NCI-H524 treated with DMSO at 0.1 percent for 48 hours (cell line): ENCODE data around the gene SMAD4.
"Not testable (repeated sequence)": the region's sequence is repeated elsewhere in the genome, so short reads cannot be mapped to it uniquely, and the experiment has no call there.

Source experiments
- DNase-seq: peaks from one replicate; lab custom pipeline; 2025; lab: John Stamatoyannopoulos, UW

Gene SMAD4

GRCh38 chr18:51111633-51112355 is 81.8 kb downstream of the SMAD4 start:
- not testable (repeated sequence) for DNase-seq

GRCh38 chr18:51116996-51117395 is 87.0 kb downstream of the SMAD4 start:
- DNase-seq: not testable (repeated sequence)

- not testable (repeated sequence) for DNase-seq
Observed at GRCh38 chr18:51119561-51119960, 89.5 kb downstream of the SMAD4 start.

GRCh38 chr18:51119976-51120375 is 90.0 kb downstream of the SMAD4 start:
- not testable (repeated sequence) for DNase-seq

GRCh38 chr18:51120809-51121596 is 91.0 kb downstream of the SMAD4 start:
- no peak for DNase-seq

- DNase-seq: no peak
Observed at GRCh38 chr18:51121597-51121857, 91.5 kb downstream of the SMAD4 start.

- no peak for DNase-seq
Observed at GRCh38 chr18:51122266-51123045, 92.4 kb downstream of the SMAD4 start.

GRCh38 chr18:51123046-51123395 is 93.0 kb downstream of the SMAD4 start:
- DNase-seq: no peak

- DNase-seq: no peak
Observed at GRCh38 chr18:51123481-51123880, 93.5 kb downstream of the SMAD4 start.

- no peak for DNase-seq
Observed at GRCh38 chr18:51123936-51124486, 94.0 kb downstream of the SMAD4 start.

- no peak for DNase-seq
Observed at GRCh38 chr18:51125976-51126375, 96.0 kb downstream of the SMAD4 start.

GRCh38 chr18:51127664-51128063 is 97.7 kb downstream of the SMAD4 start:
- DNase-seq: no peak

- DNase-seq: no peak
Observed at GRCh38 chr18:51128533-51128932, 98.5 kb downstream of the SMAD4 start.

GRCh38 chr18:51132256-51132935 is 102.4 kb downstream of the SMAD4 start:
- no peak for DNase-seq

GRCh38 chr18:51133580-51134160 is 103.7 kb downstream of the SMAD4 start:
- no peak for DNase-seq
